ENCODE data around the gene COL23A1. TPM values are rescaled to one million over a fixed set of nuclear protein-coding genes. Genes with fewer than 3 reads are reported as not detected.

The COL23A1 gene
- total and polyA plus RNA-seq, 2 donors (not counting 1 experiment from before 2014, with no cell fraction given), result 0.20 TPM; not detected in 1

- ChIA-PET CTCF (interaction anchor here (1.1 to 1.3 kb wide), 2 partner anchors 33 to 599 kb away, joined by 3 read pairs; no protein-coding TSS in a partner anchor), POLR2A (no interaction called here)
- H3K4me3 ChIP-seq (ENCODE audit: control extremely low read depth in 1 of 5, extremely low read depth in 1 of 5, insufficient read depth in 1 of 5, low read depth in 2 of 5, low read length in 4 of 5), result no peak overlapping the region
- TF ChIP-seq CTCF (IDR thresholded peaks at IDR 0.05) (no peak), EZH2 (IDR thresholded peaks at IDR 0.05; ENCODE audit: borderline replicate concordance, insufficient read depth, low read depth, low read length, poor library complexity, severe bottlenecking) (no peak)
- H3K27ac ChIP-seq (ENCODE audit: low read length in 2 of 2), result no peak overlapping the region
- no peaks in the 10 kb centered on the region for H3K9me3 Mint-ChIP-seq (ENCODE audit: insufficient read depth)
- no peak overlapping the region for H3K4me2 ChIP-seq (replicated peaks; ENCODE audit: low read depth, low read length, poor library complexity, severe bottlenecking)
- intact Hi-C loops (cut with micrococcal nuclease), result loop anchor here (5.0 kb wide), 1 partner anchor 1870 kb away; the partner anchor contains the start of gene RNF130
- H3K27ac Mint-ChIP-seq, result no peak overlapping the region
- peaks cover 20% of the 10 kb centered on the region for H3K4me1 Mint-ChIP-seq
- no peak overlapping the region for H3K9ac ChIP-seq (ENCODE audit: low read length)
- no peaks in the 10 kb centered on the region for H3K27me3 Mint-ChIP-seq
- peaks cover 18% of the 10 kb centered on the region for H4K20me1 ChIP-seq (ENCODE audit: control insufficient read depth, insufficient read depth, low read length, poor library complexity, severe bottlenecking)
- H3K4me3 Mint-ChIP-seq, result peak overlapping the region; percentile 44
- no peaks in the 10 kb centered on the region for H3K27me3 ChIP-seq (replicated peaks in 1 of 4; ENCODE audit: control extremely low read depth in 1 of 4, control insufficient read depth in 3 of 4, insufficient read depth in 4 of 4, low read length in 3 of 4)
- H3K36me3 ChIP-seq (replicated peaks in 1 of 2; ENCODE audit: control extremely low read depth in 1 of 2, control insufficient read depth in 1 of 2, extremely low read depth in 1 of 2, insufficient read depth in 2 of 2, low read length in 1 of 2), result peaks cover 0 to 9% of the 10 kb centered on the region in 2 experiments
- 49% methylated on average over 2 of the region's 2 CpGs for WGBS (ENCODE audit: insufficient coverage)
- no peak overlapping the region for H2AFZ ChIP-seq (ENCODE audit: insufficient read depth, low read depth, low read length, poor library complexity, severe bottlenecking)
- H3K4me1 ChIP-seq (ENCODE audit: control insufficient read depth in 2 of 2, insufficient read depth in 2 of 2, low read length in 2 of 2), result peaks cover 12 to 18% of the 10 kb centered on the region in 2 donors
- no peaks in the 10 kb centered on the region for H3K9me3 ChIP-seq (ENCODE audit: control extremely low read depth in 1 of 3, control insufficient read depth in 2 of 3, insufficient read depth in 1 of 3, low read length in 2 of 3)
- ATAC-seq (ENCODE audit: low read depth), result no peak
- no peak for DNase-seq
- peaks cover 18% of the 10 kb centered on the region for H3K79me2 ChIP-seq (ENCODE audit: control insufficient read depth, insufficient read depth, low read length)
Observed at GRCh38 chr5:178201927-178202235, 388.3 kb downstream of the COL23A1 start.

- Histone ChIP-seq H3K27me3 (replicated peaks in 1 of 4; ENCODE audit: control extremely low read depth in 1 of 4, control insufficient read depth in 3 of 4, insufficient read depth in 4 of 4, low read length in 3 of 4) (no peaks in the 10 kb centered on the region), H3K36me3 (replicated peaks in 1 of 2; ENCODE audit: control extremely low read depth in 1 of 2, control insufficient read depth in 1 of 2, extremely low read depth in 1 of 2, insufficient read depth in 2 of 2, low read length in 1 of 2) (peaks cover 0 to 4% of the 10 kb centered on the region in 2 experiments), H3K4me2 (replicated peaks; ENCODE audit: low read depth, low read length, poor library complexity, severe bottlenecking) (no peak overlapping the region), H3K79me2 (ENCODE audit: control insufficient read depth, insufficient read depth, low read length) (peaks cover 16% of the 10 kb centered on the region), H4K20me1 (ENCODE audit: control insufficient read depth, insufficient read depth, low read length, poor library complexity, severe bottlenecking) (peaks cover 13% of the 10 kb centered on the region), H3K27ac (ENCODE audit: low read length in 2 of 2) (no peak overlapping the region), H3K9ac (ENCODE audit: low read length) (no peak overlapping the region), H3K9me3 (ENCODE audit: control extremely low read depth in 1 of 3, control insufficient read depth in 2 of 3, insufficient read depth in 1 of 3, low read length in 2 of 3) (no peaks in the 10 kb centered on the region), H3K4me1 (ENCODE audit: control insufficient read depth in 2 of 2, insufficient read depth in 2 of 2, low read length in 2 of 2) (peaks cover 11 to 15% of the 10 kb centered on the region in 2 donors), H2AFZ (ENCODE audit: insufficient read depth, low read depth, low read length, poor library complexity, severe bottlenecking) (no peak overlapping the region), H3K4me3 (ENCODE audit: control extremely low read depth in 1 of 5, extremely low read depth in 1 of 5, insufficient read depth in 1 of 5, low read depth in 2 of 5, low read length in 4 of 5) (no peak overlapping the region)
- DNase-seq (no peak), ATAC-seq (ENCODE audit: low read depth) (no peak)
- Mint-ChIP-seq H3K4me1 (peaks cover 17% of the 10 kb centered on the region), H3K27me3 (no peaks in the 10 kb centered on the region), H3K4me3 (no peak overlapping the region), H3K27ac (no peak overlapping the region), H3K9me3 (ENCODE audit: insufficient read depth) (no peaks in the 10 kb centered on the region)
- 93% methylated on average over 11 of the region's 14 CpGs for whole genome bisulfite sequencing (ENCODE audit: insufficient coverage)
- ChIA-PET CTCF (interaction anchor here (1.1 kb wide), 1 partner anchor 598 kb away, joined by 3 read pairs; no protein-coding TSS in a partner anchor), POLR2A (no interaction called here)
- intact Hi-C loops (cut with micrococcal nuclease), result loop anchor here (5.0 kb wide), 1 partner anchor 1871 kb away; the partner anchor contains the start of gene RNF130
- TF ChIP-seq CTCF (IDR thresholded peaks at IDR 0.05) (no peak), EZH2 (IDR thresholded peaks at IDR 0.05; ENCODE audit: borderline replicate concordance, insufficient read depth, low read depth, low read length, poor library complexity, severe bottlenecking) (no peak)
Observed at GRCh38 chr5:178201221-178201926, 388.8 kb downstream of the COL23A1 start.

Data from B cell (primary cell).